HEK293T (cell line): ENCODE measurements around the gene CTIF.

ENCODE experiments used
- BHLHE40 ChIP-seq: fragments of 450-650 bp; IDR thresholded peaks from 2 replicates; pipeline ENCODE4 v1.6.1; 2016; ENCODE audit warnings: mild to moderate bottlenecking, moderate library complexity, borderline replicate concordance
- CTBP1 ChIP-seq: fragments of 450-650 bp; IDR thresholded peaks from 2 replicates; pipeline ENCODE4 v1.6.1; 2016; ENCODE audit warnings: borderline replicate concordance
- ELF4 ChIP-seq: fragments of 450-650 bp; IDR thresholded peaks from 2 replicates; pipeline ENCODE4 v1.6.1; 2017; ENCODE audit warnings: antibody characterized with exemption
- FOXA1 ChIP-seq: fragments of 450-650 bp; IDR thresholded peaks from 2 replicates; pipeline ENCODE4 v1.6.1; 2016; ENCODE audit warnings: mild to moderate bottlenecking
- FOXM1 ChIP-seq: fragments of 450-650 bp; IDR thresholded peaks from 2 replicates; pipeline ENCODE4 v1.6.1; 2017; ENCODE audit warnings: mild to moderate bottlenecking, borderline replicate concordance
- L3MBTL2 ChIP-seq: fragments of 450-650 bp; conservative IDR thresholded peaks from 2 replicates; pipeline ENCODE4 v1.6.1; 2016; ENCODE audit warnings: mild to moderate bottlenecking
- SP1 ChIP-seq: fragments of 450-650 bp; IDR thresholded peaks from 2 replicates; pipeline ENCODE4 v1.6.1; 2017
- TARDBP ChIP-seq: fragments of 450-650 bp; IDR thresholded peaks from 2 replicates; pipeline ENCODE4 v1.6.1; 2016
- ZNF384 ChIP-seq: fragments of 450-650 bp; IDR thresholded peaks from 2 replicates; pipeline ENCODE4 v1.6.1; 2016

DNA sequence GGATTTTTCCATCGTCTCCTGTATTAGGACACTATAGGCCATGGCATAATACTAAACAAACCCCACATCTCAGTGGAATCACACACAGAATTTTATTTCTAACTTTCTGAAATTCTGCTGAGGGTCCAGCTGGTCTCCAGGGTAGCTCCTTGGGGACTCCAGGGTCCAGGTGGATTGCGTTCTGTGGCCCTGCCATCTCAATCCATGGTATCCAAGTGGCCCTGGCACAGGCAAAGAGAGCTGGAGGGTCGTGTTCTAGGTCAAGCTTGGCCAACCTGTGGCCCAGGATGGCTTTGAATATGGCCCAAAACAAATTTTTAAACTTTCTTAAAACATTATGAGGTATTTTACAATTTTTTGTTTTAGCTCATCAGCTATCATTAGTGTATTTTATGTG is 134.6 kb downstream of the CTIF start:
- TF ChIP-seq ZNF384 (no peak), FOXA1 (no peak), BHLHE40 (no peak), SP1 (no peak), CTBP1 (no peak), TARDBP (no peak), L3MBTL2 (no peak), FOXM1 (no peak), ELF4 (no peak)
